A673 (cell line): ENCODE measurements around the gene PIK3CG. TPM values are rescaled to one million over a fixed set of nuclear protein-coding genes. Genes with fewer than 3 reads are reported as not detected.

Source experiments
- BruUV-seq: library from RNA; stranded (reverse); fragments of 400-500 nt; replicated peaks from 2 replicates; lab custom pipeline; 2021; lab: Mats Ljungman, UMichigan
- CTCF ChIA-PET: fragments of 300-600 bp; sonication (Branson Sonifier 250); formaldehyde crosslinking; loops from one replicate; lab custom pipeline; 2022; ENCODE audit warnings: antibody characterized with exemption; lab: Charles Lee
- POLR2A ChIA-PET: fragments of 300-600 bp; sonication (Branson Sonifier 250); formaldehyde crosslinking; loops from one replicate; lab custom pipeline; 2022; ENCODE audit warnings: antibody characterized with exemption; ENCODE audit not compliant: low non-redundant PET; lab: Charles Lee
- DNase-seq: peaks from one replicate; pipeline ENCODE4 v3.0.0-alpha.2; 2015; ENCODE audit warnings: low spot score
- H3K27ac ChIP-seq: fragments of 200-600 bp; sonication (generic); 2 replicates; pipeline ENCODE4 v1.5.1; 2016; ENCODE audit warnings: mixed run types, low read depth, mild to moderate bottlenecking, mixed read lengths, antibody characterized with exemption, low read length; ENCODE audit not compliant: poor library complexity, severe bottlenecking
- H3K27me3 ChIP-seq: fragments of 200-600 bp; sonication (generic); replicated peaks from 2 replicates; pipeline ENCODE4 v1.6.1; 2017; ENCODE audit warnings: mixed run types, low read depth, mild to moderate bottlenecking, mixed read lengths, antibody characterized with exemption, low read length; ENCODE audit not compliant: insufficient read depth, poor library complexity
- H3K36me3 ChIP-seq: fragments of 200-600 bp; sonication (generic); 2 replicates; pipeline ENCODE4 v1.6.1; 2016; ENCODE audit warnings: mixed run types, mild to moderate bottlenecking, mixed read lengths, antibody characterized with exemption, low read length; ENCODE audit not compliant: insufficient read depth, poor library complexity, severe bottlenecking
- H3K4me1 ChIP-seq: fragments of 200-600 bp; sonication (generic); 2 replicates; pipeline ENCODE4 v1.6.1; 2017; ENCODE audit warnings: mixed run types, mild to moderate bottlenecking, mixed read lengths, antibody characterized with exemption, low read length; ENCODE audit not compliant: insufficient read depth, poor library complexity, severe bottlenecking
- H3K4me3 ChIP-seq: fragments of 200-600 bp; sonication (generic); 2 replicates; pipeline ENCODE4 v1.5.1; 2016; ENCODE audit warnings: low read depth, mixed run types, mild to moderate bottlenecking, mixed read lengths, low read length; ENCODE audit not compliant: poor library complexity, severe bottlenecking
- H3K9me3 ChIP-seq: fragments of 200-600 bp; sonication (generic); 2 replicates; pipeline ENCODE4 v1.6.1; 2016; ENCODE audit warnings: mixed run types, low read depth, mild to moderate bottlenecking, mixed read lengths, antibody characterized with exemption, low read length; ENCODE audit not compliant: poor library complexity, severe bottlenecking
- EZH2 ChIP-seq: fragments of 200-600 bp; sonication (generic); IDR thresholded peaks from 2 replicates; pipeline ENCODE4 v1.6.1; 2017; ENCODE audit warnings: borderline replicate concordance, low read depth, mild to moderate bottlenecking, mixed read lengths, antibody characterized with exemption, low read length; ENCODE audit not compliant: poor library complexity, severe bottlenecking
- intact Hi-C: fragments of 100-400 bp; cut with micrococcal nuclease; formaldehyde crosslinking; loops from one replicate; pipeline ENCODE4 v1.10.0; 2022; ENCODE audit not compliant: unreplicated experiment
- total RNA-seq: library from RNA; stranded (reverse); gene quantifications from 2 replicates; pipeline ENCODE4 v1.2.3, GENCODE V29; 2021
- TF ChIP-seq, protein P1 (sequence below): fragments of 300-800, 200-600 bp; sonication (generic); conservative IDR thresholded peaks from 2 replicates; pipeline ENCODE4 v1.5.1; 2017; ENCODE audit warnings: low read depth, mild to moderate bottlenecking, antibody characterized with exemption, low read length, moderate library complexity, mixed read lengths

PIK3CG gene
- total RNA-seq, 1 experiment from 2014 or later, result 13.4 TPM

DNA sequence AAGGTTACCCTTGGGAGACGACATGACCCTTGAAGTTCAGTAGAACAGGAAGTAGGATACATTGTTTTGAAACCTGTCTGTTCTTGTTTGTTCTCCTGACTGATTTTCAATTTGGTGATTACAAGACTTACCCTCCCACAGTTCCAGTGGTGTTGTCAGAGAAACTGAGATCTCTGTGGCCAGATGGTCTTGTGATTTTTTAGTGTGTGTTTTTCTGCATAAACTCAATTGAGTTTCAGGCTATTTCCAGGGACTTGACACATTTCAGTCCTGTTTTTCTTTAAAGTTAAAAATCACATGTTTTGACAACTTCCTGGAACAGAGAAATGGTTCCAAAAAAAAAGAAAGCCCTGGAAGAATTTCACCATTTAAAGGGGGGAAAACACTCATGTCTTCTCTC is 22.3 kb downstream of the PIK3CG start:
- Histone ChIP-seq H3K36me3 (peaks cover 28% of the 10 kb centered on the region), H3K4me3 (no peak overlapping the region), H3K27ac (no peak overlapping the region), H3K9me3 (no peaks in the 10 kb centered on the region), H3K4me1 (no peaks in the 10 kb centered on the region), H3K27me3 (no peaks in the 10 kb centered on the region)
- POLR2A ChIA-PET, result no interaction called here
- no peak for DNase-seq
- no TSS peak for BruUV-seq
- TF ChIP-seq EZH2, result no peak
- TF ChIP-seq, protein P1, sequence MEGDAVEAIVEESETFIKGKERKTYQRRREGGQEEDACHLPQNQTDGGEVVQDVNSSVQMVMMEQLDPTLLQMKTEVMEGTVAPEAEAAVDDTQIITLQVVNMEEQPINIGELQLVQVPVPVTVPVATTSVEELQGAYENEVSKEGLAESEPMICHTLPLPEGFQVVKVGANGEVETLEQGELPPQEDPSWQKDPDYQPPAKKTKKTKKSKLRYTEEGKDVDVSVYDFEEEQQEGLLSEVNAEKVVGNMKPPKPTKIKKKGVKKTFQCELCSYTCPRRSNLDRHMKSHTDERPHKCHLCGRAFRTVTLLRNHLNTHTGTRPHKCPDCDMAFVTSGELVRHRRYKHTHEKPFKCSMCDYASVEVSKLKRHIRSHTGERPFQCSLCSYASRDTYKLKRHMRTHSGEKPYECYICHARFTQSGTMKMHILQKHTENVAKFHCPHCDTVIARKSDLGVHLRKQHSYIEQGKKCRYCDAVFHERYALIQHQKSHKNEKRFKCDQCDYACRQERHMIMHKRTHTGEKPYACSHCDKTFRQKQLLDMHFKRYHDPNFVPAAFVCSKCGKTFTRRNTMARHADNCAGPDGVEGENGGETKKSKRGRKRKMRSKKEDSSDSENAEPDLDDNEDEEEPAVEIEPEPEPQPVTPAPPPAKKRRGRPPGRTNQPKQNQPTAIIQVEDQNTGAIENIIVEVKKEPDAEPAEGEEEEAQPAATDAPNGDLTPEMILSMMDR, result no peak
- intact Hi-C loops, result no loop called here
- CTCF ChIA-PET, result no interaction called here

DNA sequence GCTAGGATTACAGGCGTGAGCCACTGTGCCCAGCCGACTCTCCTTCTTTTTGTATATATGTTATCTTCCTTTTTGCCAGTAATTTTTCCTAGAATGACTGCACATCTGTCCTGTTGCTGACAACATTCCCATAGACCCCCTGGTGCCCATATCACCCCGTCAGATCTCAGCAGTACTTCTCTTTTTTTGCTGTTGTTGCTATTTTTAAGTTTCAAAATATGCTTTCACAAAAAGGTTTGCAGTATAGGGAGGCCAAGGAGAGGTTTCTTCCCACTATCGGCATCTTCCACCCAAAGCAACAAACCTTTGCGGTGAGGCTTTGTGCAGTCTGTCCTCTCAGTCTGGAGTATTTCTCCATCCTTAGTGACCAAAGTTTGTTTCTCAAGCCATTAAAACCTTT is 23.1 kb downstream of the PIK3CG start:
- H3K4me1 ChIP-seq, result no peaks in the 10 kb centered on the region
- POLR2A ChIA-PET, result no interaction called here

DNA sequence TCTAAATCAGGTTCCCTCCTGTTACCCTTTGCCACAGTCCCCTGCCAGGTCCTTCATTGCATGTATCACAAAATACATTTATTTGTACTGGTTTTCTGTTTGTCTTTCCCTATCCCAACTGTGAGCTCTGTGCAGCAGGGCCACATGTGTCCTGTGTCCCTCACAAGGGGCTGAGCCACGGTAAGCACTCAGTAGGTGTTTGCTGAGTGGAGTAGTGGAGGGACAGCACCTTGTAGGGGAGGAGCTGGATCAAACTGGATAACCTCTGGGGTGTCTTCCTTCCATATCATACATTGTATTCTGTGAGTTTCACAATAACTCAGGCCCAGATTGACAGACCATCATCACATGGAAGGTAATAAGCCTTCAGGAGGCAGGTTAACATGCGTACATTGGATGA is 25.9 kb downstream of the PIK3CG start:
- Histone ChIP-seq H3K36me3 (peaks cover 19% of the 10 kb centered on the region), H3K27ac (no peak overlapping the region), H3K9me3 (no peaks in the 10 kb centered on the region), H3K27me3 (no peaks in the 10 kb centered on the region), H3K4me1 (no peaks in the 10 kb centered on the region), H3K4me3 (no peak overlapping the region)
- ChIA-PET CTCF (no interaction called here), POLR2A (no interaction called here)
- TF ChIP-seq, protein P1, result no peak
- TF ChIP-seq EZH2, result no peak
- no TSS peak for BruUV-seq
- DNase-seq, result no peak
- intact Hi-C loops, result no loop called here

More for the DNA sequence above, 23.1 kb downstream of the PIK3CG start:
- H3K36me3 ChIP-seq, result peaks cover 20% of the 10 kb centered on the region
- intact Hi-C loops, result no loop called here
- BruUV-seq, result no TSS peak
- no peak overlapping the region for H3K27ac ChIP-seq
- TF ChIP-seq, protein P1, result no peak
- TF ChIP-seq EZH2, result no peak
- CTCF ChIA-PET, result no interaction called here
- no peaks in the 10 kb centered on the region for H3K27me3 ChIP-seq
- DNase-seq, result no peak
- no peaks in the 10 kb centered on the region for H3K9me3 ChIP-seq
- no peak overlapping the region for H3K4me3 ChIP-seq
